ENCODE results near the gene SLC12A7. TPM values are rescaled to one million over a fixed set of nuclear protein-coding genes. Genes with fewer than 3 reads are reported as not detected.
"Not testable (repeated sequence)": the region's sequence is repeated elsewhere in the genome, so short reads cannot be mapped to it uniquely, and the experiment has no call there.

Gene SLC12A7
- total RNA-seq, 2 experiments from 2014 or later: 5.3 to 6.8 TPM

- POLR2A ChIA-PET: no interaction called here
- CTCF ChIA-PET: no interaction called here
Observed at GRCh38 chr5:1031306-1031959, 80.4 kb downstream of the SLC12A7 start.

- POLR2A ChIA-PET: no interaction called here
Observed at GRCh38 chr5:1030801-1031271, 81.0 kb downstream of the SLC12A7 start.

GRCh38 chr5:1029945-1030625 lies 81.8 kb downstream of the SLC12A7 start:
- ChIA-PET CTCF (no interaction called here), POLR2A (no interaction called here)

More at GRCh38 chr5:1030801-1031271, 81.0 kb downstream of the SLC12A7 start:
- CTCF ChIA-PET: no interaction called here

GRCh38 chr5:1029282-1029944 lies 82.5 kb downstream of the SLC12A7 start:
- CTCF ChIA-PET: interaction anchor here (0.6 kb wide), 1 partner anchor 277 kb away, joined by 3 read pairs; no protein-coding TSS in a partner anchor
- POLR2A ChIA-PET: no interaction called here

- ChIA-PET POLR2A (no interaction called here), CTCF (interaction anchor here (0.6 kb wide), 1 partner anchor 278 kb away, joined by 3 read pairs; no protein-coding TSS in a partner anchor)
Observed at GRCh38 chr5:1028481-1029281, 83.2 kb downstream of the SLC12A7 start.

- ChIA-PET CTCF (no interaction called here), POLR2A (no interaction called here)
Observed at GRCh38 chr5:1027631-1028441, 84.0 kb downstream of the SLC12A7 start.

- ChIA-PET POLR2A (no interaction called here), CTCF (no interaction called here)
Observed at GRCh38 chr5:1026700-1027621, 84.9 kb downstream of the SLC12A7 start.

- CTCF ChIA-PET, POLR2A ChIA-PET: not testable (repeated sequence)
Observed at GRCh38 chr5:1021969-1022336, 89.9 kb downstream of the SLC12A7 start.

- ChIA-PET CTCF (no interaction called here), POLR2A (no interaction called here)
Observed at GRCh38 chr5:1021136-1021968, 90.5 kb downstream of the SLC12A7 start.

GRCh38 chr5:1020452-1020961 lies 91.4 kb downstream of the SLC12A7 start:
- ChIA-PET CTCF (interaction anchor here (0.7 kb wide), 2 partner anchors 15 to 362 kb away, joined by 3 to 4 read pairs; no protein-coding TSS in a partner anchor), POLR2A (no interaction called here)

GRCh38 chr5:1019001-1019905 lies 92.6 kb downstream of the SLC12A7 start:
- ChIA-PET POLR2A (no interaction called here), CTCF (interaction anchor here (1.1 to 1.5 kb wide), 2 partner anchors 9 to 121 kb away, joined by 3 read pairs; no protein-coding TSS in a partner anchor)

- CTCF ChIA-PET: interaction anchor here (1.1 to 1.5 kb wide), 2 partner anchors 8 to 122 kb away, joined by 3 read pairs; no protein-coding TSS in a partner anchor
- POLR2A ChIA-PET: no interaction called here
Observed at GRCh38 chr5:1018596-1018995, 93.3 kb downstream of the SLC12A7 start.

GRCh38 chr5:1017691-1018455 lies 94.0 kb downstream of the SLC12A7 start:
- ChIA-PET POLR2A (no interaction called here), CTCF (interaction anchor here (1.5 kb wide), 1 partner anchor 7 kb away, joined by 3 read pairs; no protein-coding TSS in a partner anchor)

- POLR2A ChIA-PET: no interaction called here
- CTCF ChIA-PET: no interaction called here
Observed at GRCh38 chr5:1017056-1017455, 94.8 kb downstream of the SLC12A7 start.

GRCh38 chr5:1016476-1016875 lies 95.4 kb downstream of the SLC12A7 start:
- ChIA-PET POLR2A (no interaction called here), CTCF (no interaction called here)

Data from activated CD8-positive, alpha-beta memory T cell treated with anti-CD3 and anti-CD28 coated beads for 36 hours (primary cell).